HepG2 (cell line): ENCODE data around the gene SLC51B. TPM values are rescaled to one million over a fixed set of nuclear protein-coding genes. Genes with fewer than 3 reads are reported as not detected.
A peak's percentile ranks its signal among the peaks of the same experiment; 100 is the strongest.

Source experiments
- CBFB ChIP-seq: sonication (generic); formaldehyde crosslinking; IDR thresholded peaks from 2 replicates; pipeline ENCODE4 v1.4.0; 2020; ENCODE audit warnings: missing genetic modification reagents
- CC2D1A ChIP-seq: sonication (generic); formaldehyde crosslinking; IDR thresholded peaks from 2 replicates; pipeline ENCODE4 v1.8.1; 2023; ENCODE audit warnings: mild to moderate bottlenecking, missing genetic modification reagents
- CERS6 ChIP-seq: sonication (generic); formaldehyde crosslinking; IDR thresholded peaks from 2 replicates; pipeline ENCODE4 v1.5.0; 2020; ENCODE audit warnings: missing genetic modification reagents
- DDIT3 ChIP-seq: sonication (generic); formaldehyde crosslinking; IDR thresholded peaks from 2 replicates; pipeline ENCODE4 v1.4.0; 2020; ENCODE audit warnings: mild to moderate bottlenecking, missing genetic modification reagents
- ELK4 ChIP-seq: sonication (generic); formaldehyde crosslinking; IDR thresholded peaks from 2 replicates; pipeline ENCODE4 v1.9.0; 2021; ENCODE audit warnings: missing genetic modification reagents, borderline replicate concordance
- ETV5 ChIP-seq: IDR thresholded peaks from 2 replicates; pipeline ENCODE4 v1.6.1; 2018; ENCODE audit warnings: missing biosample characterization, missing genetic modification reagents, inconsistent platforms, borderline replicate concordance
- FOXO1 ChIP-seq: sonication (generic); formaldehyde crosslinking; IDR thresholded peaks from 2 replicates; pipeline ENCODE4 v1.4.0; 2020; ENCODE audit warnings: missing genetic modification reagents
- FOXP1 ChIP-seq, 2 experiments: fragments of 450-650 bp in 1 of 2; IDR thresholded peaks; 2 replicates each; pipeline ENCODE4 v1.6.1; 2017 to 2018; ENCODE audit warnings: antibody characterized with exemption in 1 of 2
- GATAD1 ChIP-seq: IDR thresholded peaks from 2 replicates; pipeline ENCODE4 v1.6.1; 2016; ENCODE audit warnings: missing genetic modification reagents, missing compliant biosample characterization
- GMEB1 ChIP-seq: sonication (generic); formaldehyde crosslinking; IDR thresholded peaks from 2 replicates; pipeline ENCODE4 v1.5.1; 2020; ENCODE audit warnings: missing genetic modification reagents, mild to moderate bottlenecking, borderline replicate concordance
- HNRNPLL ChIP-seq: fragments of 200-400 bp; formaldehyde crosslinking; IDR thresholded peaks from 2 replicates; pipeline ENCODE4 v1.6.1; 2017; ENCODE audit warnings: mild to moderate bottlenecking, low read depth, low read length; ENCODE audit not compliant: poor library complexity, severe bottlenecking
- KDM1A ChIP-seq: IDR thresholded peaks from 2 replicates; pipeline ENCODE4 v1.6.1; 2016; ENCODE audit warnings: missing compliant biosample characterization
- KDM3A ChIP-seq: IDR thresholded peaks from 2 replicates; pipeline ENCODE4 v1.6.1; 2018; ENCODE audit warnings: low read depth, missing compliant biosample characterization
- KMT2B ChIP-seq: IDR thresholded peaks from 2 replicates; pipeline ENCODE4 v1.6.1; 2016; ENCODE audit warnings: missing genetic modification reagents, missing compliant biosample characterization
- MIER2 ChIP-seq: IDR thresholded peaks from 2 replicates; pipeline ENCODE4 v1.6.1; 2016; ENCODE audit warnings: missing biosample characterization, missing genetic modification reagents
- MTA3 ChIP-seq: sonication (generic); formaldehyde crosslinking; IDR thresholded peaks from 2 replicates; pipeline ENCODE4 v1.4.0; 2020; ENCODE audit warnings: missing genetic modification reagents
- RFX3 ChIP-seq: IDR thresholded peaks from 2 replicates; pipeline ENCODE4 v1.6.1; 2016; ENCODE audit warnings: missing biosample characterization, missing genetic modification reagents
- RXRA ChIP-seq: sonication (generic); formaldehyde crosslinking; IDR thresholded peaks from 2 replicates; pipeline ENCODE4 v1.5.1; 2020; ENCODE audit warnings: missing genetic modification reagents
- SIX1 ChIP-seq: sonication (generic); formaldehyde crosslinking; IDR thresholded peaks from 2 replicates; pipeline ENCODE4 v1.4.0; 2020; ENCODE audit warnings: missing genetic modification reagents, borderline replicate concordance
- SRSF9 ChIP-seq: fragments of 200-400 bp; formaldehyde crosslinking; IDR thresholded peaks from 2 replicates; pipeline ENCODE4 v1.6.1; 2018; ENCODE audit warnings: borderline replicate concordance, mild to moderate bottlenecking, low read depth, low read length; ENCODE audit not compliant: insufficient read depth, poor library complexity, severe bottlenecking
- STAT5B ChIP-seq: sonication (generic); formaldehyde crosslinking; IDR thresholded peaks from 2 replicates; pipeline ENCODE4 v1.4.0; 2020; ENCODE audit warnings: missing genetic modification reagents
- TAF15 ChIP-seq: fragments of 200-400 bp; formaldehyde crosslinking; IDR thresholded peaks from one replicate; pipeline ENCODE4 v1.6.1; 2018; ENCODE audit warnings: mild to moderate bottlenecking, low read depth, low read length; ENCODE audit not compliant: poor library complexity, severe bottlenecking
- ZFP62 ChIP-seq: sonication (generic); formaldehyde crosslinking; IDR thresholded peaks from 2 replicates; pipeline ENCODE4 v1.4.0; 2020; ENCODE audit warnings: missing genetic modification reagents
- ZMYM3 ChIP-seq: sonication (generic); formaldehyde crosslinking; IDR thresholded peaks from 2 replicates; pipeline ENCODE4 v1.5.1; 2020; ENCODE audit warnings: mild to moderate bottlenecking, missing genetic modification reagents
- ZNF333 ChIP-seq: sonication (generic); formaldehyde crosslinking; IDR thresholded peaks from 2 replicates; pipeline ENCODE4 v1.4.0; 2020; ENCODE audit warnings: mild to moderate bottlenecking, missing genetic modification reagents, borderline replicate concordance
- ZNF350 ChIP-seq: sonication (generic); formaldehyde crosslinking; IDR thresholded peaks from 2 replicates; pipeline ENCODE4 v1.4.0; 2020; ENCODE audit warnings: mild to moderate bottlenecking, low read depth, missing genetic modification reagents, borderline replicate concordance
- ZNF557 ChIP-seq: sonication (generic); formaldehyde crosslinking; IDR thresholded peaks from 2 replicates; pipeline ENCODE4 v1.4.0; 2020; ENCODE audit warnings: missing genetic modification reagents
- ZNF678 ChIP-seq: sonication (generic); formaldehyde crosslinking; IDR thresholded peaks from 2 replicates; pipeline ENCODE4 v1.4.0; 2020; ENCODE audit warnings: mild to moderate bottlenecking, missing genetic modification reagents
- ZNF720 ChIP-seq: sonication (generic); formaldehyde crosslinking; IDR thresholded peaks from 2 replicates; pipeline ENCODE4 v1.4.0; 2020; ENCODE audit warnings: missing genetic modification reagents
- polyA plus RNA-seq, 8 experiments: library from polyadenylated mRNA; depleted of rRNA in 3 of 8; stranded (reverse) in 7 of 8; unstranded in 1 of 8; fragments of >200 nt; fragmentation: Illumina TruSeq in 4 of 8; extraction: Trizol in 4 of 8; gene quantifications; 2 replicates each; pipeline versions ENCODE4 v1.2.1 to v1.2.3, GENCODE V29; 2011 to 2016; ENCODE audit warnings: low read depth in 4 of 8, missing spikeins in 1 of 8, mixed read lengths in 1 of 8; ENCODE audit not compliant: insufficient read depth in 1 of 8
- total RNA-seq, 5 experiments: library from RNA; depleted of rRNA; stranded (reverse); fragments of >200 nt; fragmentation: Illumina TruSeq; extraction: Trizol; gene quantifications; 2 replicates each; pipeline ENCODE4 v1.2.3, GENCODE V29; 2016; ENCODE audit warnings: low read depth in 1 of 5

Gene SLC51B
- total and polyA plus RNA-seq, 2 of the 13 experiments (the other 11 are each of a cell fraction or from before 2014, with no cell fraction given): 14.9 to 17.1 TPM

GRCh38 chr15:65056868-65057548 is 11.8 kb downstream of the SLC51B start (continued):
- TF ChIP-seq HNRNPLL (no peak), ELK4 (CRISPR knock-in tag) (no peak), SIX1 (CRISPR knock-in tag) (no peak), FOXO1 (CRISPR knock-in tag) (peak; percentile 35; the same call in 1 of the 2 replicates), GATAD1 (peak; percentile 45; the same call in 1 of the 2 replicates), SRSF9 (no peak), ZMYM3 (peak; percentile 59; the same call in 1 of the 2 replicates), TAF15 (no peak), RFX3 (CRISPR knock-in tag) (no peak), KDM3A (no peak; the same call in 1 of the 2 replicates), STAT5B (CRISPR knock-in tag) (no peak), ZFP62 (CRISPR knock-in tag) (no peak), CC2D1A (CRISPR knock-in tag) (no peak), FOXP1 (IDR thresholded peaks at IDR 0.05) (no peak), FOXP1 (CRISPR knock-in tag; IDR thresholded peaks at IDR 0.05) (peak; percentile 51; the same call in 1 of the 2 replicates), KDM1A (CRISPR knock-in tag) (peak; percentile 87), CBFB (CRISPR knock-in tag) (peak; percentile 82), ZNF720 (CRISPR knock-in tag) (no peak), ZNF333 (no peak), RXRA (CRISPR knock-in tag) (peak; percentile 90), MTA3 (CRISPR knock-in tag) (no peak), MIER2 (CRISPR knock-in tag) (peak; percentile 59; the same call in 1 of the 2 replicates), GMEB1 (CRISPR knock-in tag) (no peak), ZNF557 (CRISPR knock-in tag) (no peak), CERS6 (no peak), ETV5 (CRISPR knock-in tag) (peak; percentile 10; the same call in 1 of the 2 replicates), ZNF678 (CRISPR knock-in tag) (no peak), ZNF350 (CRISPR knock-in tag) (peak; percentile 41; the same call in 1 of the 2 replicates), KMT2B (CRISPR knock-in tag) (no peak), DDIT3 (no peak)
